ENCODE data around the gene TMEM258.

TMEM258 gene

DNA sequence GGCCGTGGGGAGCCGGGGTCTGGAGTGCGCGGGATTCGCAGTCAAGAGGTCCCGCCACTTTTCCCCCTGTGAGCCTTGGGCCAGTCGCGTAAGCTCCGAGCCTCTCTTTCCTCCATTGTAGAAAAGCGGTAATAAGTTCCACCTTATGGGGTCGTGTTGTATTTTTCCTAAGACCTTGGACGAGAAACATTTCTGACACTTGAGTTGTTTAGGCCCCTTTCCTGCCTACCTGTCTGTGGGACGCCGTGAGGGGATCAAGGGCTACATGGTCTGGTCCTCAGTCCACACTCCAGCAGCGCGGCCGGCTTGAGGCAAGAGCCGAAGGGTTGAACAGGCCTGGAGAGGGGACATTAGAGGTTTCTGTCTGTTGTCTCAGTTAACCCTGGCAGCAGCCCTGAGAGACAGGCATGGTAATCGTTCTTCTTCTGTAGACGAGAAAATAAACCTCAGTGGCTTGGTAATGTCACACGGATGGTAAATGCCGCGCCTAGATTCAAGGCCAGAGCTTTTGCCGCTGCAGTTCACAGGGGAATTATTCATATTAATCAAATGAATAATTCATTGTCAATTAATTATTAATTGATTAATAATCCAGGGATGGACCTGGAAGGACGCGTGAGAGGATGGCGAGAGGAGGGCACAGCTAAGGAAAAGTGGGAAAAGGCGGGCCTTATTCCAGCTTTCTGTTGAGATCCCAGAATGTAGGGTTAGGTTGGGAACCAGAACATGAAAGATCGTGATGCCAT is 857 bp upstream of the TMEM258 start:
- no peak for DNase-seq (ENCODE audit: low spot score)
- TF ChIP-seq, protein P1, sequence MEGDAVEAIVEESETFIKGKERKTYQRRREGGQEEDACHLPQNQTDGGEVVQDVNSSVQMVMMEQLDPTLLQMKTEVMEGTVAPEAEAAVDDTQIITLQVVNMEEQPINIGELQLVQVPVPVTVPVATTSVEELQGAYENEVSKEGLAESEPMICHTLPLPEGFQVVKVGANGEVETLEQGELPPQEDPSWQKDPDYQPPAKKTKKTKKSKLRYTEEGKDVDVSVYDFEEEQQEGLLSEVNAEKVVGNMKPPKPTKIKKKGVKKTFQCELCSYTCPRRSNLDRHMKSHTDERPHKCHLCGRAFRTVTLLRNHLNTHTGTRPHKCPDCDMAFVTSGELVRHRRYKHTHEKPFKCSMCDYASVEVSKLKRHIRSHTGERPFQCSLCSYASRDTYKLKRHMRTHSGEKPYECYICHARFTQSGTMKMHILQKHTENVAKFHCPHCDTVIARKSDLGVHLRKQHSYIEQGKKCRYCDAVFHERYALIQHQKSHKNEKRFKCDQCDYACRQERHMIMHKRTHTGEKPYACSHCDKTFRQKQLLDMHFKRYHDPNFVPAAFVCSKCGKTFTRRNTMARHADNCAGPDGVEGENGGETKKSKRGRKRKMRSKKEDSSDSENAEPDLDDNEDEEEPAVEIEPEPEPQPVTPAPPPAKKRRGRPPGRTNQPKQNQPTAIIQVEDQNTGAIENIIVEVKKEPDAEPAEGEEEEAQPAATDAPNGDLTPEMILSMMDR (conservative IDR thresholded peaks at IDR 0.05; ENCODE audit: low read depth) = no peak
- ChIA-PET POLR2A (ENCODE audit: low non-redundant PET) (interaction anchor here (0.6 kb wide), 1 partner anchor 301 kb away, joined by 3 read pairs; no protein-coding TSS in a partner anchor), CTCF (interaction anchor here (0.7 to 1.8 kb wide), 3 partner anchors 12 to 315 kb away, joined by 3 to 5 read pairs (median 4); no protein-coding TSS in a partner anchor)
- peak overlapping the region; percentile 89 for H3K27ac ChIP-seq

DNA sequence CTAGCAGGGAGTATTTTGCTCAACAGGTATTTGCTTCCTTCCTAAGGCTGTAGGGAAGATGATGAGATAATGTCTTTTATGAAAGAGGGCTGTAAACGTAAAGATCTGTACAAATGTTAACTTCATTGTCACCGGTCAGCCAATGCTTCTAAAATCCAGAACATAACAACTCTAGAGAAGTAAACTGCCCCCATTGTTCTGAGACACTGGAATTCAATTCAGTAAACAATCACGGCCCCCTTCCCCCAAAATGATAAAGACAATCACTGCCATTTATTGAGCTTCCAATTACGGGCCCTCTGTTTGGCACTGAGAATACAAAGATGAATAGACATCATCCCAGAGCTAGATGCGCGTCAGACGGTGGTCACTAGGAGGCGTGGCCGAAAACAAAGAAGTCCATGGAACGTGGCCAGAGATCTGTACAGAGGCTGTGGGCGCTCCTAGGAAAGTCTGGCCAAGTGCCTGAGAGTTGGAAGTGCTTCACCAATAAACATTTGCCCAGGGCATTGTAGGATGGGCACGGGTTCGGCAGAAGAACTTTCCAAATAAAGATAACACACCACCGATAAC is 576 bp downstream of the TMEM258 start:
- ChIA-PET POLR2A (ENCODE audit: low non-redundant PET) (interaction anchor here (1.1 kb wide), 1 partner anchor 24 kb away, joined by 4 read pairs; no protein-coding TSS in a partner anchor), CTCF (interaction anchor here (0.6 to 0.7 kb wide), 2 partner anchors 258 to 290 kb away, joined by 3 to 6 read pairs; no protein-coding TSS in a partner anchor)
- peak; percentile 71 for DNase-seq (ENCODE audit: low spot score)
- peak overlapping the region; percentile 89 for H3K27ac ChIP-seq
- TF ChIP-seq, protein P1 (conservative IDR thresholded peaks at IDR 0.05; ENCODE audit: low read depth) = no peak

DNA sequence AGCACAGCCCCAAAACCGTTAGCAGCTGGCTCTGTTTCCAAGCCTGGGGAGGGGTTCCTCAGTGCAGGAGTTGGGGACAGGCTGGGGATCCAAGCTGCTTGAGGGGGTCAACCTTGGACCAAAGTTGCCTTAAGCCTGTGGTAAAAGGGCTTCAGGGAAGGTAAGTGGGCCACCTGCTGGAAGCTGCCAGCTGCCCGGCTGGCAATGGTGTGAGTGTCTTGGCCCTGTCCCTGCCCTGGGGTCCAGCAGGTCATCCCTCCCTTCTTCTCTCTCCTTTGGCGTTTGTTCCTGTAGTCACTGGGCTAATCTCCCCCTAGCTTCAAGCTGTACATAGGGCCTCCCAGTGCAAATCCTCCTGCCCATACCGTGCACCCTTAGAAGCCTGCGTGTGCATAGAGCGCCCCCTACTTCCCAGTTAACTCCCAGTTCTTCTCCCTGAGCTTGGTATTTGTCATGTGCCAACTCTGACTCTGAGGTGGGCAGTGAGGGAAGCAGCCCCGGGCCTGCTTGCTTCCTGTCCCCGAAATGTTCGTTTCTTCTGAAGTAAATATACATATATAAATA is 4.4 kb downstream of the TMEM258 start:
- TF ChIP-seq, protein P1 (conservative IDR thresholded peaks at IDR 0.05; ENCODE audit: low read depth) = 0 out of 2 replicates have a peak, but pooled peaks have one; percentile 12
- H3K27ac ChIP-seq = 0 out of 2 replicates have a peak overlapping the region, but pooled peaks have one; percentile 36
- DNase-seq (ENCODE audit: low spot score) = no peak
- ChIA-PET CTCF (interaction anchor here (0.6 to 1.1 kb wide), 3 partner anchors 34 to 159 kb away, joined by 3 to 4 read pairs (median 3); no protein-coding TSS in a partner anchor), POLR2A (ENCODE audit: low non-redundant PET) (no interaction called here)

DNA sequence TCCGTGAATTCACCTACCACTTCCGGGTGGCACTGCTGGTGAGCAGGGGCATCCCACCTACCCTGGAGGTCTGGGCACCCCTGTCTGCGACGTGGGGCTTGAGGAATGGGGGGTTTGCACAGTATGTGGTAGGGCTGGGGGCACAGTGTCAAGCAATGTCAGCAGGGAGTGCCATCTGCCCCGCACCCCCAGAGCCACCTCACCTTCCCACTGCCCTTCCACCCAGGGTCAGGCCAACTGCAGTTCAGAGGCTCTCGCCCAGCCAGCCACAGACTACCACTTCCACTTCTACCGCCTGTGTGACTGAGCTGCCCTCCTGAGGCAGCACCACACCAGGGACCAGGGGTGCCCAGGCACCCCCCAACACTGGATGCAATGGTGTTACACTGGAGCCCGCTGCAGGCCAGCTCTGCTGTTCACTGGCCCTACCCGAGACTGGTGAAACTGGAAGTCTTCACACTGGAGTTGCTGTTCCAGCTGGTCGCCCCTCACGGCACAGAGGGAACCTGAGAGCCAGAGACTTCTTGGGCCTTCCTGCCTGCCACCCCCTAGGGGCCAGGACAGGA is 6.5 kb downstream of the TMEM258 start:
- DNase-seq (ENCODE audit: low spot score) = no peak
- CTCF ChIA-PET = interaction anchor here (0.7 kb wide), 2 partner anchors 11 to 12 kb away, joined by 3 read pairs; no protein-coding TSS in a partner anchor
- H3K27ac ChIP-seq = peak overlapping the region; percentile 36; the same call in 1 of the 2 replicates
- POLR2A ChIA-PET (ENCODE audit: low non-redundant PET) = no interaction called here
- TF ChIP-seq, protein P1 (conservative IDR thresholded peaks at IDR 0.05; ENCODE audit: low read depth) = no peak

DNA sequence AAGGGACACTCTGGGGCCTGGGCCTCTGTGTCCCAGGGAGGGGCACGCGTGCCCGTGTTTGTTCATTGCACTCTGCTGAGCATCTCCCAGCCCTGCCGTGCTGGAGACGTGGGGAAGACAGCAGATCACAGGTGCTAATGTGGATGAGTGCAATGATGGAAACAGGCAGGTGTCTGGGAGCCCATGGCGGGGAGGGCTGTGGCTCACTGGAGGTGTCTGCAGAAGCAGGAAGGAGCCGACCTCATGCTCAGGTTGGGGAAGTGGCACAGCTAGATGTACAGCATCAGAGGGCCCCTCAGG is 7.9 kb downstream of the TMEM258 start:
- H3K27ac ChIP-seq = peak overlapping the region; percentile 36
- POLR2A ChIA-PET (ENCODE audit: low non-redundant PET) = no interaction called here
- CTCF ChIA-PET = interaction anchor here (1.1 kb wide), 1 partner anchor 37 kb away, joined by 3 read pairs; no protein-coding TSS in a partner anchor
- DNase-seq (ENCODE audit: low spot score) = no peak
- TF ChIP-seq, protein P1 (conservative IDR thresholded peaks at IDR 0.05; ENCODE audit: low read depth) = no peak

Measured in RWPE1 (cell line).